C4-2B (cell line): ENCODE measurements around the gene CTNNBL1.

Source experiments
- H3K27ac ChIP-seq: fragments of 450-650 bp; 2 replicates; pipeline ENCODE4 v1.5.1; 2017
- ZFX ChIP-seq: fragments of 450-650 bp; IDR thresholded peaks from 2 replicates; pipeline ENCODE4 v1.6.1; 2017
- TF ChIP-seq, protein P1 (sequence below): fragments of 450-650 bp; conservative IDR thresholded peaks from 2 replicates; pipeline ENCODE4 v1.5.1; 2017; ENCODE audit warnings: mild to moderate bottlenecking

The CTNNBL1 gene

DNA sequence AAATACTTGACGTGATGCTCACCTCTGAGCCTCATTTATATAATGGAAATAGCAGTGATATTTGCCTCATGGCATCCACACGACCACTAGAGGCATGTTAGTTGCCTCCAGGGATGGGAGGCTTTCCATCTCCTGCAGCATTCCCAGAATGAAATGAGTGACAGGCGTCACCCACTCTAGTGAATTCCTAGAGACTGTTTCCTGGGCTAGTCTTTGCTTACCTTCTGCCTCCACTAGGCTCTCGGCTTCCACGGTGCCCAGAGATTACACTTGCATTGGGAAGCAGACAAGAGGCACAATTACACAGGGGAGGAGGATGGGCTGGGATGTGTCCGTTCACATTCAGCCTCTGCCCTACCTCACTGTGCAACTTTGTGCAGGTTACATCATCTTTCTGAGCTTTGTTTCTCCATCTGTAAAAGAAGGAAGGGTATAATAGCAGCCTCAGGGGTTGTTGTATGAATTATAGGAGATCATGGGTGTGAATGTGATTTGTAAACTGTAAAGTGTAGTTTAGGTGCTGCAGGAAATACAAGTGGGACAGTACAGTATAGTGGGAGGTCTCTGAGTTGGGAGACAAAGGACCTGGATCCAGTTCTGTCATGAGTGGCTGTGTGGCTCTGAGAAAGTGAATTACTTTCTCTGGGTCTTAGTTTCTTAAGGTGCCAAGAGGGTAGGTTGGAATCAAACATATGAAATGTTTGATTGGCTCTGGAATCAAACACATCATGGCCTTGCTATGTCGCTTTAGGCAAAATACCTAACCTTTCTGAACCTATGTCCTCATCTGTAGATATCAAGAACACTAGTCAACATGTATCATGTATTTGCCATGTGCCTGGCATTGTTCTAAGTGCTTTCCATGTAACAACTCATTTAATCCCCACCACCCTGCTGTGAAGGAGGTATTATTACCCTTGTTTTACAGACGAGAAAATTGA is 205.5 kb downstream of the CTNNBL1 start:
- no peak for TF ChIP-seq ZFX
- TF ChIP-seq, protein P1, sequence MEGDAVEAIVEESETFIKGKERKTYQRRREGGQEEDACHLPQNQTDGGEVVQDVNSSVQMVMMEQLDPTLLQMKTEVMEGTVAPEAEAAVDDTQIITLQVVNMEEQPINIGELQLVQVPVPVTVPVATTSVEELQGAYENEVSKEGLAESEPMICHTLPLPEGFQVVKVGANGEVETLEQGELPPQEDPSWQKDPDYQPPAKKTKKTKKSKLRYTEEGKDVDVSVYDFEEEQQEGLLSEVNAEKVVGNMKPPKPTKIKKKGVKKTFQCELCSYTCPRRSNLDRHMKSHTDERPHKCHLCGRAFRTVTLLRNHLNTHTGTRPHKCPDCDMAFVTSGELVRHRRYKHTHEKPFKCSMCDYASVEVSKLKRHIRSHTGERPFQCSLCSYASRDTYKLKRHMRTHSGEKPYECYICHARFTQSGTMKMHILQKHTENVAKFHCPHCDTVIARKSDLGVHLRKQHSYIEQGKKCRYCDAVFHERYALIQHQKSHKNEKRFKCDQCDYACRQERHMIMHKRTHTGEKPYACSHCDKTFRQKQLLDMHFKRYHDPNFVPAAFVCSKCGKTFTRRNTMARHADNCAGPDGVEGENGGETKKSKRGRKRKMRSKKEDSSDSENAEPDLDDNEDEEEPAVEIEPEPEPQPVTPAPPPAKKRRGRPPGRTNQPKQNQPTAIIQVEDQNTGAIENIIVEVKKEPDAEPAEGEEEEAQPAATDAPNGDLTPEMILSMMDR = no peak; the same call in 1 of the 2 replicates
- H3K27ac ChIP-seq = no peak overlapping the region

DNA sequence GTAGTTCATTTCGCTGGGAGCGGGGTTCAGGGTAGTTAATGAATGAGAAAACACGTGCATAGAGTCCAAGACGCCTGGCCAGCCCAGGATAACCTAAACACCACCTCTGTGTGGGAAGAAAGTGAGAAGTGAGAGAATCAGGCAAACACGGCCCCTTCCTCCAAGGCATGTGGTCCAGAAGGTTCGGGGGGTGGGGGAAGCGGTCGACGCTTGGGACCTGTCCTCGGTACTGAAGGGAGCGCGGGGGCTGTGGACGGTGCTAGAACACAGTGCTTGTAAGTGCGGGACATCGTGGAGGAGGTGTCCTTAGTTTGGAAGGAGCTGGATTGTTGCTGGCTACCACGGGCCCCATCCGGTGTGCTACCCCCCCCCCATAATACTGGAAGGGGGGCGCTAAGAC is 207.4 kb downstream of the CTNNBL1 start:
- TF ChIP-seq, protein P1 = no peak
- no peak for TF ChIP-seq ZFX
- H3K27ac ChIP-seq = no peak overlapping the region

DNA sequence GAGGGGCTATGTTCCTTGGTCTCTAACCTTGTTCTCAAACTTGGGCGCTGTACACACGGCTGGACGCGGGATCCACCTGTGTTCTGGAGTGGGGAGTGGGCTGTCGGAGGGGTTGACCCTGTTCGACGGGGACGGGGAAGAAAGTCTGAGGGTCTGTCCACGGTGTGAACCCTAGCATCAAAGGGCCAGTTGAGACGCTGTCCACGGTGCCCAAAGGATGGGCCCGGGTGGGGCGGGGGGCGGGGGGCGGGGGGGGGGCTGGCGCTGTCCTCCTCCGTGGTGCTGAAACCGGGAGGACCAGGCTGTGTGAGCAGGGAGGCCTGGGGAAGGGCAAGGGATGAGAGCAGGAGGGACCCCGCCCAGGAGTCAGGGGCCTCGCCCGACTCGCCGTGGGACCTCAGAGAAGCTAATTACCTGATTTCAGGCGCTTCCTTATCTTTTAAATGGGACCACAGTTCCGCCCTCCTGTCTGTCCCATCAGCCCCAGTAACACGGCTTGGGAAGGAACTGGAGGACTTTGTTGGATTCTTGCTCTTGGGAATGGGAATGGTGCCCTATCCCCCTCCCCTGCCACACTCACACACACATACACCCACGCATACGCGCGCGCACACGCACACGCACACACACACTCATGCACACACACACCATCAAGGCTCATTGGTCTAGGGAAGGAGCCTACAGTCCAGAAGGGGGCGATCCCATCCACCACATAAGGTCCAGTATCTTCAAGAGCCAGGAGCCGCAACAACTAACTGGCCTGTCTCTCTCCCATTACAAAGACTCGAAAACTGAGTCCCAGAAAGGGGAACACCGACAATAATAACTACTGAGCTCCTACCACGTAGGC is 208.0 kb downstream of the CTNNBL1 start:
- H3K27ac ChIP-seq = no peak overlapping the region
- no peak for TF ChIP-seq ZFX
- TF ChIP-seq, protein P1 = peak; percentile 79

DNA sequence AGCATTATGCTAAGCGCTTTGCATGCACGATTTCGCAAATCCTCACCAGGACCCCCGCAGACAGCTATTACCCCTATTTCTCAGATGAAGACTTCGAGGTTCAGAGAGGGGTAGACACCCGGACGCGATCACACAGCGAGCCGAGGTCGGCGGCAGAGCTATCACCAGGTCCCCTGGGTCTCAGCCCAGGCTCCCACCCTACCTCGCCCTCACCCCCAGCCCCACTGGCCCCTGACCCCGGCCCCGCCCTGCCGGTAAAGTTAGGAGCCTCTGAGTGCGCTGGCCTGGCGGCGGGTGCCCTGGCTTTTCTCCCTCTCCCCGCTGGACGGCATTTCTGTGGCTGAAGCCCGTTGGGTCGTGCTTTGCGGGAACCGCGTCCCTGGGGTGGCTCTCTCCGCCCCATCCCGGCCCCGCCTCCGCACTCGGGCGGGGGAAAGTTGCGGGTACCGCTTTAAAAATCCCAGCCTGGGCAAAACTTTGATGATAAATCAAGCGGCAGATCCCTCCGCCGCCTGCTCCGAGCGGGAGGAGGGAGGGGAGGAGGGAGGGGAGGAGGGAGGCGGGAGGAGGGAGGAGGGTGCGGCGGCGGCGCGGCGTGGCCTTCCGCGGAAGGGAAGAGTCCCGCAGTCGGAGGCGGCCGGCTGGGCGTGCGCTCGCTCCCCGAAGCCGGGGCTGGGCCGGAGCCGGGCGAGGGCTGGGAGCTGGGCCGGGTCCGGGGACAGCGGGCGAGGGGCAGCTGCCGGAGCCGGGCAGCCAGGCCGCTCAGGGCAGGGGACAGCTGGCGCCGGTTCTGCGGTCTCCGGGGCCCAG is 208.9 kb downstream of the CTNNBL1 start, which contains the start of gene VSTM2L:
VSTM2L (plus strand) TSS at position 624 of the 810 bp plus-strand sequence. CDS start 224 bp downstream, outside the sequence.
- TF ChIP-seq, protein P1 = peak; percentile 41
- TF ChIP-seq ZFX = no peak
- no peak within 1 kb of the TSS for H3K27ac ChIP-seq

DNA sequence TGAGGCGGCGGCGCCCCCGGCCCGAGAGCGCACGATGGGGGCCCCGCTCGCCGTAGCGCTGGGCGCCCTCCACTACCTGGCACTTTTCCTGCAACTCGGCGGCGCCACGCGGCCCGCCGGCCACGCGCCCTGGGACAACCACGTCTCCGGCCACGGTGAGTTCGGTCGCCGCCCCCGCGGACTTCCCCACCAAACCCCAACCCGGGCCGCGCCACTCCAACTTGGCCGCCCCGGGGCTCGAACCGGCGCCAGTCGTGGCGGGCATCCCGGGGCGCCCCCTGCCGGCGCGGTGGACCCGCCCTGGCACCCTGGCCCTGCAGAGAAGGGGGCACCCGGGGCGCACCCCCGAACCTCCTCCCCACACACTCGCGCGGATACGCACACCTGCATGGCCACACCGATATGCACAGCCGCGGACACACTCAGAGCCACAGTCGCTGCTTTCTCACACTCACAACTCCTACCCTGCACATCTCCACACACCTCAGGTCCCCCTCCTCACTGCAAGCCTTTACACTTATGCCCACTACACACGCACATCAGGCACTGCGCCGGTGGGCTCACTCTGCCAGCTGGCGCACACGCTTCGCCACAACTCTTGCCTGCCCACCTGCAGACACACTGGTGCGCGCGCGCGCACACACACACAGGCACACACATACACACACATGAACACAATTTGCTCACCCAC is 209.6 kb downstream of the CTNNBL1 start:
- H3K27ac ChIP-seq = no peak overlapping the region
- TF ChIP-seq, protein P1 = no peak; the same call in 1 of the 2 replicates
- TF ChIP-seq ZFX = no peak

DNA sequence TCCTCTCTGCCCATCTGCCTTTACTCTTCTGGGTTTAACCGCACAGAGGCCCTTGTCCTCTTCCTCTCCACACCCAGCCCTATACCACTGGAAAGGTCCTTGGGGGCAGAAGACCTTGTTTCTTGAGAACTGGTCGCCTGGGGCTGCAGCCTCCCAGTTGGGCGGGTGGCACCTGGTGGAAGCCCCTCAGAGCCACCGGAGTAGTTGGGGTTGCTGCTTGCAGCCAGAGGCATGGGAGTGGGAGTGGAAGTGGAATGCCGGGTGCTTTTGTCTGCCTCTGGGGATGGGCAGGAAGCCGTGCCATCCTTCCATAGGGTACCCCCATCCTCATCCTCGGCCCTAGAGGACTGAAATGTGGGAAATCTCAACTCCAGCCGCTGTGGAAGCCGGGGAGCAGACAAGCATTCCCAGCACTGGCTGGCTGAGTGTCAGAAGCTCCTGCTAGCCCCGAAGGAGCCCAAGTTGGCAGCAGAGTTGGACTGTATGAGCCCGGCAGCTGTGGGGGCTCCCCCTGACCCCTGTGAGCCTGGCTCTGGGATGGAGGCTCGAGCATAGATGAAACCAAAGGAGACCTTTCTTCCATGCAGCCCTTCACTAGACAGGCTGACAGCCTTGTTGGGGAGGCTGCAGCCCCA is 210.3 kb downstream of the CTNNBL1 start:
- H3K27ac ChIP-seq = no peak overlapping the region
- TF ChIP-seq, protein P1 = no peak
- no peak for TF ChIP-seq ZFX
